Psoas muscle (tissue), 8 donors: ENCODE results near the gene TMEM82. TPM values are rescaled to one million over a fixed set of nuclear protein-coding genes. Genes with fewer than 3 reads are reported as not detected.

Experiments
- ATAC-seq, 4 donors: fragments of 200-7000 bp; cut with Tn5 transposase; one replicate each; pipeline ENCODE4 v1.9.1; 2020; ENCODE audit warnings: moderate library complexity in 3 of 4, mild to moderate bottlenecking in 2 of 4
- DNase-seq, 2 donors: peaks; one replicate each; pipeline ENCODE4 v3.0.0-alpha.2; 2020
- H3K27ac ChIP-seq: fragments of 200-600 bp; one replicate; pipeline ENCODE4 v1.8.0; 2022
- H3K27me3 ChIP-seq, 3 donors: fragments of 200-600 bp in 1 of 3; one replicate each; pipeline versions ENCODE4 v1.6.1 to v1.8.0; 2013 to 2022; ENCODE audit warnings: low read length in 2 of 3, mild to moderate bottlenecking in 2 of 3, moderate library complexity in 1 of 3; ENCODE audit not compliant: insufficient read depth in 3 of 3
- H3K36me3 ChIP-seq, 2 donors: fragments of 200-600 bp in 1 of 2; one replicate each; pipeline versions ENCODE4 v1.6.1 to v1.8.0; 2013 to 2022; ENCODE audit warnings: low read depth in 1 of 2, mild to moderate bottlenecking in 1 of 2, moderate library complexity in 1 of 2; ENCODE audit not compliant: insufficient read depth in 1 of 2
- H3K4me1 ChIP-seq: fragments of 200-600 bp; one replicate; pipeline ENCODE4 v1.8.0; 2022
- H3K4me3 ChIP-seq: fragments of 200-600 bp; one replicate; pipeline ENCODE4 v1.8.0; 2022; ENCODE audit warnings: mild to moderate bottlenecking
- H3K9me3 ChIP-seq: fragments of 200-600 bp; one replicate; pipeline ENCODE4 v1.8.0; 2022
- WGBS, 3 donors: extraction: QIAGEN DNeasy Blood & Tissue Kit; methylation state at CpG; one replicate each; pipeline versions ENCODE4 v1.1.6 to v1.1.7; 2013; 5-methylcytosine and 5-hydroxymethylcytosine counted together
- intact Hi-C, 2 donors: fragments of 100-400 bp; cut with DNase I; formaldehyde crosslinking; loops; one replicate each; pipeline versions ENCODE4 v1.11.0 to v1.14.2; 2022
- polyA plus RNA-seq, 3 donors: library from polyadenylated mRNA; stranded (reverse); fragments of 200-250 nt; gene quantifications; one replicate each; pipeline ENCODE4 v1.2.3, GENCODE V29; 2013
- total RNA-seq, 4 donors: library from RNA; stranded (reverse); fragmentation: NEBNext Ultra II Directional in 2 of 4; extraction: Animal tissue kit (Norgen Biotek cat#: 25700) in 2 of 4; gene quantifications; one replicate each; pipeline versions ENCODE4 v1.2.1 to v1.2.4, GENCODE V29; 2021 to 2023
- TF ChIP-seq, protein P1 (sequence below): fragments of 200-600 bp; IDR thresholded peaks from one replicate; pipeline ENCODE4 v1.8.0; 2022; ENCODE audit warnings: antibody characterized with exemption
- donor health status: healthy with polysubstance abuse.
- donor health status: DM: no; HTN: no; CAD: no; lungs with moderate emphysema.
- donor health status: Bipolar disorder and iron deficiency.
- donor health status: healthy.
- donor health status: DM: yes; HTN: yes; CAD: no.
- donor health status: DM: no; HTN: no; CAD: no.
- donor health status: DM: no; HTN: no; CAD: no.
- donor health status: DM: yes; HTN: yes; CAD: no.

TMEM82 gene
- total and polyA plus RNA-seq, 7 donors = not detected

DNA sequence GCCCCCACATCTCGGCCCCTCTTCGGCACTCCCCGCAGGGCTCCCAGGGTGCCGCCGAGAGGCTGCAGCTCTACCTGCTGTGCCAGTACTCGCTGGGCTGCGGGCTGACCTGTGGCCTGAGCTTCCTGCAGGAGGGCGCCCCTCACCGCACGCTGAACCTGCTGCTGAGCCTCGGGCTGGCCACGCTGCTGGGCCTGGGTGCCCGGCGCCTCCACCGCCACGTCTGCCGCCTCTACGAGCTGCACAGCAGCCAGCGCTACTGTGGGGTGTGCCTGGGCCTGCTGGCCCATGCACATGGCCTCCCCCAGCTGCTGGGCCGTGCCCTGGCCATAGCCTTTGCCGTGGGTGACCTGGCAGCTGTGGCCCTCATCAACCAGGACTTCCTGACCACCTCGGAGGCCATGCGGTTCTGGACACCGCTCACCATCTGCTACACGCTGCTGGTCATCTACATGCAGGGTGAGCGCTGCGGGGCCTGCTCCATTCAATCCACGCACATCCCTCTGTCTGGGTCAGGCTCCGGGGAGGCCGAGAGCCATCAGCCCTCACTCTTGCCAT is 1.9 kb downstream of the TMEM82 start:
- no peaks in the 10 kb centered on the region for H3K9me3 ChIP-seq
- peaks cover 4% of the 10 kb centered on the region for H3K4me1 ChIP-seq
- WGBS, 3 donors = 65 to 75% (median 69%) methylated on average over 23 to 30 of the region's 30 CpGs
- H3K36me3 ChIP-seq = peaks cover 0 to 8% of the 10 kb centered on the region in 2 donors
- TF ChIP-seq, protein P1, sequence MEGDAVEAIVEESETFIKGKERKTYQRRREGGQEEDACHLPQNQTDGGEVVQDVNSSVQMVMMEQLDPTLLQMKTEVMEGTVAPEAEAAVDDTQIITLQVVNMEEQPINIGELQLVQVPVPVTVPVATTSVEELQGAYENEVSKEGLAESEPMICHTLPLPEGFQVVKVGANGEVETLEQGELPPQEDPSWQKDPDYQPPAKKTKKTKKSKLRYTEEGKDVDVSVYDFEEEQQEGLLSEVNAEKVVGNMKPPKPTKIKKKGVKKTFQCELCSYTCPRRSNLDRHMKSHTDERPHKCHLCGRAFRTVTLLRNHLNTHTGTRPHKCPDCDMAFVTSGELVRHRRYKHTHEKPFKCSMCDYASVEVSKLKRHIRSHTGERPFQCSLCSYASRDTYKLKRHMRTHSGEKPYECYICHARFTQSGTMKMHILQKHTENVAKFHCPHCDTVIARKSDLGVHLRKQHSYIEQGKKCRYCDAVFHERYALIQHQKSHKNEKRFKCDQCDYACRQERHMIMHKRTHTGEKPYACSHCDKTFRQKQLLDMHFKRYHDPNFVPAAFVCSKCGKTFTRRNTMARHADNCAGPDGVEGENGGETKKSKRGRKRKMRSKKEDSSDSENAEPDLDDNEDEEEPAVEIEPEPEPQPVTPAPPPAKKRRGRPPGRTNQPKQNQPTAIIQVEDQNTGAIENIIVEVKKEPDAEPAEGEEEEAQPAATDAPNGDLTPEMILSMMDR = no peak
- H3K4me3 ChIP-seq = no peak overlapping the region
- DNase-seq (no peak), ATAC-seq (no peak)
- intact Hi-C loops = no loop called here
- no peak overlapping the region for H3K27ac ChIP-seq
- H3K27me3 ChIP-seq = no peaks in the 10 kb centered on the region

DNA sequence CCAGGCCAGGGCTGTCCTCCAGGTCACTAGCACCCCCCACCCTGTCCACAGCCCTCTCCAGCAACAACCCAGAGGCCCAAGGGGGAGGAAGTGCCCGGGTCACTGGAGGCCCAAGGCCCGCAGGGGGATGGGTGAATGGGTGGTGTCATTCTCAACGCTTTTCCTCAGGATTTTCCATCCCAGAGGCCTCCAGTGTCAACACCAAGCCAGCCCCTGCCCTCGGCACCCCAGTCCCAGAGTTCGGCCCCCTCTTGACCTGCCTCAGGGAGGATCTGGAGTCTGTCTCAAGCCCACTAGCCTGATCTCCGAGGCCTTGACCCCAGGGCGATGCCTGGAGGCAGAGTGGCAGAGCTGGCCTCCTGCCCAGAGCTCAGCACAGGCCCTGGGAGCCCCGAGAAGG is 5.1 kb downstream of the TMEM82 start:
- intact Hi-C loops = no loop called here

DNA sequence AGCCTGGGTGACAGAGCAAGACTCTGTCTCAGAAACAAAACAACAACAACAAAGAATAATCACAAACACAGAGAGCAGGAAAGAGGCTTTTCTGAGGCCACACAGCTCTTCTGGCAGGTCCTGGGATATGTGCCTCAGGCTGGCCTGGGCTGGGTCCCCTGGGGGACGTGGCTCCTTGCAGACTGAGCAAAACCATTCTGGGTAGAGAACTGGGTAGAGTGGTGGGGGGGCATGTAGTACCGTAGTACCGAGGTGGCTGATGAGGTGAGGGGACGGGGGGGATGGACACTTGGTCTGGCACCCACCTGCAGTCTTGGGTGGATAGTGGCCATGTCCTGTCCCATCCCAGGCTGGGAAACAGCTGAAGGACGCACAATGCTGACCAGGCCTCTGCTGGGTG is 6.0 kb downstream of the TMEM82 start:
- no peak overlapping the region for H3K4me3 ChIP-seq
- H3K27me3 ChIP-seq = no peaks in the 10 kb centered on the region
- no peaks in the 10 kb centered on the region for H3K36me3 ChIP-seq
- intact Hi-C loops = no loop called here
- ATAC-seq (no peak), DNase-seq (no peak)
- H3K4me1 ChIP-seq = peaks cover 3% of the 10 kb centered on the region
- no peaks in the 10 kb centered on the region for H3K9me3 ChIP-seq
- 80 to 91% (median 89%) methylated on average over 4 to 5 of the region's 5 CpGs for WGBS, 3 donors
- no peak overlapping the region for H3K27ac ChIP-seq
- TF ChIP-seq, protein P1 = no peak

More for the DNA sequence above, 5.1 kb downstream of the TMEM82 start:
- Histone ChIP-seq H3K9me3 (no peaks in the 10 kb centered on the region), H3K4me3 (no peak overlapping the region), H3K27me3 (no peaks in the 10 kb centered on the region), H3K27ac (no peak overlapping the region), H3K4me1 (peaks cover 3% of the 10 kb centered on the region), H3K36me3 (no peaks in the 10 kb centered on the region)
- DNase-seq = no peak
- peak in 1 of 4 donors; percentile 10 for ATAC-seq
- WGBS, 3 donors = 68 to 77% (median 69%) methylated on average over 7 to 8 of the region's 8 CpGs
- TF ChIP-seq, protein P1 = no peak

DNA sequence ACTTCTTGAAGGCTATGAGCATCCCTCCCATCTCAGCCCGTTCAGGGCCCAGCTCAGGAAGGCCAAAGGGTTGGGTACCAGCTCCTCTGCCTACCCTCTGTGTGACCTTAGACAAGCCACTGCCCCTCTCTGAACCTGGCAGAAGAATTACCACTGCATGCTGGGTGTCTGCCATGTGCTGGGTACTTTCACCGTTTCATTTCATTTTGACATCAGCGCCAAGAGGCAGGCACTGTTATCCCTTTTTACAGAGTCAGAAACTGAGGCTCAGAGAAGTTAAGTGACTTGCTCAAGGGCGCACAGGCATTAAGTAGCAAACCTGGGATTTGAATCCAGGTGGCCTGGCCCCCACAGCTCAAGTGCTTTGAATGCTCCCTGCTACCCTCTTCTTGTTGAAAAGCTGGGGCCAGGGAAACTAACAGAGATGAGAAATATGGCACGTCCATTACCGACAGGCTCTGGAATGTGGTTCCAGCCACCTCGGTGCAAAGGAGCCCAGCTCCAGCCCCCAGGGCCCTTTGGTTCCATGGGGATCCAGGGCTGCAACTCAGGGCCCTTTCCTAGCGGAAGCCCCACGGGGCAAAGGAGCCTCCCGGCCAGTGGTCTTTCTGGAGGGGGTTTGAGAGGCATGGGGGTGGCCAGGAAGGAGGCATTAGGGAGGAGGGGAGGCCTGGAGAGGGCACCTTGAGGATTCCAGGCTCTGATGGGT is 6.5 kb downstream of the TMEM82 start:
- intact Hi-C loops = no loop called here
- no peak overlapping the region for H3K27ac ChIP-seq
- H3K4me1 ChIP-seq = peaks cover 3% of the 10 kb centered on the region
- H3K27me3 ChIP-seq = no peaks in the 10 kb centered on the region
- TF ChIP-seq, protein P1 = no peak
- H3K9me3 ChIP-seq = no peaks in the 10 kb centered on the region
- 79 to 82% (median 80%) methylated on average over 10 of the region's 10 CpGs for WGBS, 3 donors
- H3K4me3 ChIP-seq = no peak overlapping the region
- ATAC-seq (no peak), DNase-seq (no peak)
- H3K36me3 ChIP-seq = no peaks in the 10 kb centered on the region
